ENCODE data around the gene MYOZ1. TPM values are rescaled to one million over a fixed set of nuclear protein-coding genes. Genes with fewer than 3 reads are reported as not detected.
A peak's percentile ranks its signal among the peaks of the same experiment; 100 is the strongest.

MYOZ1 gene
- total and polyA plus RNA-seq, 8 donors = 0.18 to 1.3 (median 0.70) TPM; not detected in 4

GRCh38 chr10:73627300-73627699 is 14.0 kb downstream of the MYOZ1 start:
- H3K9me3 ChIP-seq = no peaks in the 10 kb centered on the region
- H3K36me3 ChIP-seq = no peaks in the 10 kb centered on the region
- TF ChIP-seq POLR2A (IDR thresholded peaks at IDR 0.05) (no peak), EP300 (IDR thresholded peaks at IDR 0.05) (no peak), CTCF (IDR thresholded peaks at IDR 0.05) (no peak), POLR2AphosphoS5 (IDR thresholded peaks at IDR 0.05) (no peak)
- no peak for DNase-seq
- no peaks in the 10 kb centered on the region for H3K27me3 ChIP-seq
- no peak overlapping the region for H3K27ac ChIP-seq
- WGBS, 5 donors = 90 to 96% (median 95%) methylated on average over 6 of the region's 6 CpGs
- intact Hi-C loops (cut with DNase I; ENCODE audit: low total_unique reads) = no loop called here
- H3K4me3 ChIP-seq = peak overlapping the region in 1 of 4 donors; percentile 97
- peaks cover 8 to 21% (median 15%) of the 10 kb centered on the region in 4 donors for H3K4me1 ChIP-seq

- Histone ChIP-seq H3K36me3 (no peaks in the 10 kb centered on the region), H3K9me3 (no peaks in the 10 kb centered on the region), H3K4me3 (peak overlapping the region; percentile 83 to 97 (median 92)), H3K27ac (peak overlapping the region; percentile 77 to 89 (median 87)), H3K27me3 (no peaks in the 10 kb centered on the region), H3K4me1 (peaks cover 8 to 21% (median 15%) of the 10 kb centered on the region in 4 donors)
- DNase-seq = peak; percentile 97 to 99
- TF ChIP-seq POLR2AphosphoS5 (IDR thresholded peaks at IDR 0.05) (peak; percentile 65 to 85 (median 79)), POLR2A (IDR thresholded peaks at IDR 0.05) (peak in 1 of 4 donors; percentile 7), CTCF (IDR thresholded peaks at IDR 0.05) (no peak)
- 2% methylated on average over 33 to 42 of the region's 42 CpGs for WGBS, 5 donors
- intact Hi-C loops (cut with DNase I; ENCODE audit: low total_unique reads) = no loop called here
Measured at GRCh38 chr10:73625884-73626752, 15.2 kb downstream of the MYOZ1 start.

DNA sequence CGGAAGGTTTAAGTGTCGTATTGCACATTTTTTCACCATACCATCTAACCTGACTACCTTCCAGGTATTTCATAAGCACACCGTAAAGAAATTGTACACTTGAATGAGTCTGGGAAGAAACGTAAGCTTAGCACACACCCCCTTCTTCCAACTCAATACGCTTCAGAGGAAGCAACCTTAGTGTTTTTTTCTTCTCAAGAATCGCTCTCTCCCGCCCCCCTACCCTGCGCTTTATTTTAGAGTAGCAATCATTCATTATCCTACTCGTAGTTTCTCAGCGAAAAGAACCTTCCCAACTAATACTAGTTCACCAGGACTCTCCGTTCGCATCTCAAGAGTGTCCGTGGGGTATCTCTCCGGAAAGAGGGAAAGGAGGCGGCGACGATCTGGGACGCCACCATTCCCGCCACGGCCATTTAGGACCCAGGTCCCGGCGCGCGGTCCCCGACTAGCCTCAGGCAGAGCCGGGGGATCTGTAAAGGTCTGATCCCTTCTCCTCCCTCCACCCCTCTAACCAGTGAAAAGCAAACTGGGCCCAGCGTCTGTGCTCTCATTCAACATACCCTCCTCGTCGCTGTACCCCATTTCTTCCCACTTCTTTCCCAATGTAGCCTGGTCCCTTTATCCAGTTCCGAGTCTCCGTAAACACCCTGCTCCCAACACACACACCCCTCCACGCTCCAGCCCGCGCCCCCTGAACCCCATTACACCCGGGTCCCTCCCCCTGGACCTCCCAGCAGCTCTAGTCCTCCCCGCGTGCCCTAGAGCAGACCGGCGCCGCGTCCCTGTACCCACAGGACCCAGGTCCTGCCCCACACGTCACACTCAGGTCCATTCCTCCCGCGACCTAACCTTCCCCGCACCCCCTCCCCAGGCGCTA is 16.0 kb downstream of the MYOZ1 start:
- intact Hi-C loops (cut with DNase I; ENCODE audit: low total_unique reads) = no loop called here

More for the DNA sequence above, 16.0 kb downstream of the MYOZ1 start:
- Histone ChIP-seq H3K4me3 (peak overlapping the region; percentile 83 to 97 (median 92)), H3K9me3 (no peaks in the 10 kb centered on the region), H3K27ac (peak overlapping the region; percentile 47 to 89 (median 87)), H3K4me1 (peaks cover 8 to 21% (median 15%) of the 10 kb centered on the region in 4 donors), H3K36me3 (no peaks in the 10 kb centered on the region), H3K27me3 (no peaks in the 10 kb centered on the region)
- peak in 1 of 2 donors; percentile 67 for DNase-seq
- TF ChIP-seq CTCF (IDR thresholded peaks at IDR 0.05) (peak in 1 of 7 experiments; percentile 9), POLR2A (IDR thresholded peaks at IDR 0.05) (no peak)
- WGBS, 5 donors = 0 to 1% (median 1%) methylated on average over 41 to 46 of the region's 46 CpGs

Data from stomach (tissue), 9 donors.